Glomerular endothelial cell (primary cell): ENCODE measurements around the gene UGT8. TPM values are rescaled to one million over a fixed set of nuclear protein-coding genes. Genes with fewer than 3 reads are reported as not detected.
"Not testable (repeated sequence)": the region's sequence is repeated elsewhere in the genome, so short reads cannot be mapped to it uniquely, and the experiment has no call there.

ENCODE experiments used
- DNase-seq: peaks from one replicate; pipeline ENCODE4 v3.0.0-alpha.2; 2011; ENCODE audit warnings: low read depth, low spot score; ENCODE audit errors: extremely low read depth
- total RNA-seq: library from RNA; depleted of rRNA; stranded (reverse); fragments of >200 nt; gene quantifications from 2 replicates; pipeline ENCODE4 v1.2.3, GENCODE V29; 2015

The UGT8 gene
- total RNA-seq = 0.53 and 4.3 TPM in 2 replicates

- DNase-seq = no peak
Measured at GRCh38 chr4:114598191-114599121, at the start of gene UGT8. Gene UGT8, plus strand, starts transcription at chr4:114598807. Its CDS starts 24,074 bp downstream, at chr4:114622881.

GRCh38 chr4:114549638-114550037 is 49.0 kb upstream of the UGT8 start:
- DNase-seq = no peak

- DNase-seq = no peak
Measured at GRCh38 chr4:114558446-114559020, 40.1 kb upstream of the UGT8 start.

- no peak for DNase-seq
Measured at GRCh38 chr4:114561590-114561989, 37.0 kb upstream of the UGT8 start.

GRCh38 chr4:114562176-114562904 is 36.3 kb upstream of the UGT8 start:
- no peak for DNase-seq

GRCh38 chr4:114563536-114564315 is 34.9 kb upstream of the UGT8 start:
- no peak for DNase-seq

- DNase-seq = no peak
Measured at GRCh38 chr4:114577386-114577785, 21.2 kb upstream of the UGT8 start.

- no peak for DNase-seq
Measured at GRCh38 chr4:114582621-114583020, 16.0 kb upstream of the UGT8 start.

- no peak for DNase-seq
Measured at GRCh38 chr4:114588305-114588704, 10.3 kb upstream of the UGT8 start.

GRCh38 chr4:114590360-114590759 is 8.2 kb upstream of the UGT8 start:
- not testable (repeated sequence) for DNase-seq

- DNase-seq = no peak
Measured at GRCh38 chr4:114593526-114593925, 5.1 kb upstream of the UGT8 start.

GRCh38 chr4:114595207-114595606 is 3.4 kb upstream of the UGT8 start:
- DNase-seq = no peak

GRCh38 chr4:114595921-114596320 is 2.7 kb upstream of the UGT8 start:
- no peak for DNase-seq

- no peak for DNase-seq
Measured at GRCh38 chr4:114597410-114598115, 1.0 kb upstream of the UGT8 start.

GRCh38 chr4:114599231-114599902 is 760 bp downstream of the UGT8 start:
- no peak for DNase-seq

GRCh38 chr4:114599903-114600552 is 1.4 kb downstream of the UGT8 start:
- DNase-seq = no peak

- DNase-seq = no peak
Measured at GRCh38 chr4:114600672-114601071, 2.1 kb downstream of the UGT8 start.

- DNase-seq = no peak
Measured at GRCh38 chr4:114601304-114602052, 2.9 kb downstream of the UGT8 start.
